GM19455 (cell line): ENCODE results near the gene CHSY3.
A peak's percentile ranks its signal among the peaks of the same experiment; 100 is the strongest.

Experiments used
- ATAC-seq: cut with Tn5 transposase; IDR thresholded peaks from one replicate; pipeline ENCODE4 v1.9.1; 2021; ENCODE audit not compliant: unreplicated experiment

The CHSY3 gene

GRCh38 chr5:129945028-129945427 is 40.8 kb downstream of the CHSY3 start:
- ATAC-seq, result no peak

GRCh38 chr5:129945774-129946270 is 41.6 kb downstream of the CHSY3 start:
- no peak for ATAC-seq

GRCh38 chr5:129951039-129951438 is 46.8 kb downstream of the CHSY3 start:
- ATAC-seq, result no peak

- no peak for ATAC-seq
Observed at GRCh38 chr5:129958581-129958980, 54.3 kb downstream of the CHSY3 start.

GRCh38 chr5:129960831-129961230 is 56.6 kb downstream of the CHSY3 start:
- no peak for ATAC-seq

- no peak for ATAC-seq
Observed at GRCh38 chr5:129962506-129962905, 58.2 kb downstream of the CHSY3 start.

GRCh38 chr5:129963359-129963758 is 59.1 kb downstream of the CHSY3 start:
- no peak for ATAC-seq

GRCh38 chr5:129966071-129966470 is 61.8 kb downstream of the CHSY3 start:
- ATAC-seq, result no peak

GRCh38 chr5:129971714-129972113 is 67.4 kb downstream of the CHSY3 start:
- no peak for ATAC-seq

GRCh38 chr5:129972465-129973141 is 68.3 kb downstream of the CHSY3 start:
- ATAC-seq, result no peak

- no peak for ATAC-seq
Observed at GRCh38 chr5:129973716-129974426, 69.6 kb downstream of the CHSY3 start.

GRCh38 chr5:129977810-129978209 is 73.5 kb downstream of the CHSY3 start:
- peak; percentile 62 for ATAC-seq

- no peak for ATAC-seq
Observed at GRCh38 chr5:129978270-129978669, 74.0 kb downstream of the CHSY3 start.

- ATAC-seq, result no peak
Observed at GRCh38 chr5:129988453-129988852, 84.2 kb downstream of the CHSY3 start.

GRCh38 chr5:129991780-129992179 is 87.5 kb downstream of the CHSY3 start:
- ATAC-seq, result no peak

- no peak for ATAC-seq
Observed at GRCh38 chr5:129996896-129997295, 92.6 kb downstream of the CHSY3 start.

GRCh38 chr5:130000460-130000859 is 96.2 kb downstream of the CHSY3 start:
- ATAC-seq, result no peak

- no peak for ATAC-seq
Observed at GRCh38 chr5:130002183-130002582, 97.9 kb downstream of the CHSY3 start.

- ATAC-seq, result no peak
Observed at GRCh38 chr5:130002876-130003275, 98.6 kb downstream of the CHSY3 start.

- no peak for ATAC-seq
Observed at GRCh38 chr5:130011986-130012385, 107.7 kb downstream of the CHSY3 start.

GRCh38 chr5:130017173-130017572 is 112.9 kb downstream of the CHSY3 start:
- ATAC-seq, result no peak

- no peak for ATAC-seq
Observed at GRCh38 chr5:130018641-130019040, 114.4 kb downstream of the CHSY3 start.
